H1 (cell line): ENCODE measurements around the gene PFDN6. TPM values are rescaled to one million over a fixed set of nuclear protein-coding genes. Genes with fewer than 3 reads are reported as not detected.

Experiments
- CTCF ChIA-PET: fragments of 300-600 bp; sonication (Branson Sonifier 250); formaldehyde crosslinking; loops from one replicate; lab custom pipeline; 2021; ENCODE audit not compliant: partially characterized antibody; lab: Charles Lee
- POLR2A ChIA-PET: fragments of 300-600 bp; sonication (Branson Sonifier 250); formaldehyde crosslinking; loops from one replicate; lab custom pipeline; 2021; ENCODE audit warnings: inconsistent platforms; ENCODE audit not compliant: partially characterized antibody; lab: Charles Lee
- DNase-seq, 2 experiments: peaks; one replicate each; pipeline versions ENCODE4 v3.0.0 to v3.0.0-alpha.2; 2010 to 2022; ENCODE audit warnings: low spot score in 2 of 2, low read depth in 1 of 2, mixed read lengths in 1 of 2
- FAIRE-seq: peaks from 2 replicates; lab custom pipeline; 2011; peaks lifted over from hg19 to GRCh38; lab: Jason Lieb, UNC
- H2AFZ ChIP-seq: 2 replicates; pipeline ENCODE4 v1.8.1; 2012; ENCODE audit warnings: low read length, inconsistent platforms
- H2AK5ac ChIP-seq: 2 replicates; pipeline ENCODE4 v1.6.1; 2013; ENCODE audit warnings: low read depth, low read length
- H2BK120ac ChIP-seq: replicated peaks from 2 replicates; pipeline ENCODE3; 2013; ENCODE audit warnings: low read depth, low read length, inconsistent platforms
- H2BK12ac ChIP-seq: 2 replicates; pipeline ENCODE4 v1.6.1; 2013; ENCODE audit warnings: low read depth, low read length
- H2BK15ac ChIP-seq: 2 replicates; pipeline ENCODE4 v1.6.1; 2013; ENCODE audit warnings: low read length
- H2BK20ac ChIP-seq: 2 replicates; pipeline ENCODE4 v1.6.1; 2013; ENCODE audit warnings: low read length
- H2BK5ac ChIP-seq: 2 replicates; pipeline ENCODE4 v1.6.1; 2013; ENCODE audit warnings: low read depth, low read length
- H3K14ac ChIP-seq: 2 replicates; pipeline ENCODE4 v1.6.1; 2013; ENCODE audit warnings: inconsistent platforms; ENCODE audit not compliant: insufficient read length
- H3K18ac ChIP-seq: 2 replicates; pipeline ENCODE4 v1.6.1; 2013; ENCODE audit warnings: low read length; ENCODE audit errors: extremely low read depth
- H3K23ac ChIP-seq: 2 replicates; pipeline ENCODE4 v1.6.1; 2013; ENCODE audit warnings: inconsistent platforms; ENCODE audit not compliant: insufficient read length
- H3K23me2 ChIP-seq: 2 replicates; pipeline ENCODE4 v1.6.1; 2013; ENCODE audit warnings: low read depth, low read length
- H3K27ac ChIP-seq: 2 replicates; pipeline ENCODE4 v1.6.1; 2011; ENCODE audit warnings: low read depth, low read length, inconsistent platforms
- H3K27me3 ChIP-seq, 4 experiments: replicated peaks in 1 of 4; 1 replicate in 1 of 4; 2 replicates in 3 of 4; pipeline versions ENCODE4 v1.6.1 to v1.8.1; 2011 to 2013; ENCODE audit warnings: low read length in 3 of 4, mild to moderate bottlenecking in 3 of 4, inconsistent platforms in 2 of 4, mixed read lengths in 2 of 4, moderate library complexity in 1 of 4; ENCODE audit not compliant: control insufficient read depth in 3 of 4, insufficient read depth in 3 of 4; ENCODE audit errors: extremely low read depth in 1 of 4
- H3K36me3 ChIP-seq, 4 experiments: 2 replicates each; pipeline versions ENCODE4 v1.6.1 to v1.8.1; 2011 to 2013; ENCODE audit warnings: mild to moderate bottlenecking in 4 of 4, low read length in 3 of 4, moderate library complexity in 2 of 4, control low read depth in 1 of 4, inconsistent platforms in 1 of 4; ENCODE audit not compliant: insufficient read depth in 4 of 4, control insufficient read depth in 2 of 4
- H3K4ac ChIP-seq: replicated peaks from 2 replicates; pipeline ENCODE3; 2013; ENCODE audit warnings: low read length, low read depth, mixed read lengths, inconsistent platforms; ENCODE audit not compliant: insufficient read length
- H3K4me1 ChIP-seq, 4 experiments: replicated peaks in 1 of 4; 1 replicate in 1 of 4; 2 replicates in 3 of 4; pipeline versions ENCODE4 v1.6.1 to v1.8.1; 2011 to 2013; ENCODE audit warnings: low read length in 3 of 4, inconsistent platforms in 2 of 4, mixed read lengths in 1 of 4; ENCODE audit not compliant: insufficient read depth in 4 of 4, control insufficient read depth in 3 of 4
- H3K4me2 ChIP-seq, 2 experiments: 2 replicates each; pipeline versions ENCODE4 v1.6.1 to v1.8.1; 2011 to 2013; ENCODE audit warnings: low read depth in 2 of 2, low read length in 2 of 2, control low read depth in 1 of 2, inconsistent platforms in 1 of 2, mild to moderate bottlenecking in 1 of 2; ENCODE audit not compliant: insufficient read depth in 1 of 2
- H3K4me3 ChIP-seq, 4 experiments: fragments of 200-600, 300-600 bp in 1 of 4; sonication (generic), shearing (Covaris generic), sonication (Bioruptor Twin) in 1 of 4; 2 replicates each; pipeline versions ENCODE4 v1.5.1 to v1.8.1; 2011 to 2016; ENCODE audit warnings: low read length in 4 of 4, low read depth in 3 of 4, control low read depth in 2 of 4, inconsistent platforms in 2 of 4, mild to moderate bottlenecking in 2 of 4, mixed read lengths in 1 of 4, moderate library complexity in 1 of 4; ENCODE audit not compliant: insufficient read depth in 2 of 4; ENCODE audit errors: extremely low read depth in 1 of 4
- H3K56ac ChIP-seq: replicated peaks from 2 replicates; pipeline ENCODE3; 2013; ENCODE audit warnings: low read depth, mild to moderate bottlenecking, mixed read lengths, low read length, inconsistent platforms; ENCODE audit not compliant: insufficient read length
- H3K79me1 ChIP-seq: 2 replicates; pipeline ENCODE4 v1.6.1; 2013; ENCODE audit warnings: low read depth, low read length, control low read depth
- H3K79me2 ChIP-seq, 2 experiments: 2 replicates each; pipeline versions ENCODE4 v1.6.1 to v1.8.1; 2012 to 2013; ENCODE audit warnings: low read length in 2 of 2, mild to moderate bottlenecking in 2 of 2, inconsistent platforms in 1 of 2; ENCODE audit not compliant: insufficient read depth in 2 of 2, control insufficient read depth in 1 of 2
- H3K9ac ChIP-seq, 4 experiments: replicated peaks in 1 of 4; 1 replicate in 1 of 4; 2 replicates in 3 of 4; pipeline versions ENCODE4 v1.6.1 to v1.8.1; 2011 to 2013; ENCODE audit warnings: low read depth in 3 of 4, low read length in 3 of 4, control low read depth in 2 of 4, mild to moderate bottlenecking in 2 of 4, moderate library complexity in 2 of 4, inconsistent platforms in 1 of 4; ENCODE audit errors: extremely low read depth in 1 of 4
- H3K9me3 ChIP-seq, 2 experiments: 2 replicates each; pipeline versions ENCODE4 v1.6.1 to v1.8.1; 2012 to 2013; ENCODE audit warnings: mild to moderate bottlenecking in 2 of 2, moderate library complexity in 2 of 2, control low read depth in 1 of 2, inconsistent platforms in 1 of 2, low read depth in 1 of 2, low read length in 1 of 2, mixed read lengths in 1 of 2; ENCODE audit not compliant: insufficient read depth in 2 of 2
- H4K20me1 ChIP-seq, 2 experiments: replicated peaks in 1 of 2; 2 replicates each; pipeline versions ENCODE3 to v1.8.1; 2011 to 2013; ENCODE audit warnings: inconsistent platforms in 2 of 2, low read length in 2 of 2, mild to moderate bottlenecking in 1 of 2; ENCODE audit not compliant: insufficient read depth in 2 of 2, control insufficient read depth in 1 of 2
- H4K5ac ChIP-seq: 2 replicates; pipeline ENCODE4 v1.6.1; 2013; ENCODE audit warnings: low read length, low read depth, mixed read lengths, inconsistent platforms; ENCODE audit not compliant: insufficient read length
- H4K8ac ChIP-seq: 2 replicates; pipeline ENCODE4 v1.8.0; 2013; ENCODE audit warnings: mild to moderate bottlenecking, moderate library complexity, low read length, inconsistent platforms; ENCODE audit not compliant: insufficient read depth; ENCODE audit errors: extremely low read depth
- H4K91ac ChIP-seq: replicated peaks from 2 replicates; pipeline ENCODE3; 2013; ENCODE audit warnings: low read length, mixed read lengths, inconsistent platforms; ENCODE audit not compliant: insufficient read length
- GTF2F1 ChIP-seq: IDR thresholded peaks from 2 replicates; pipeline ENCODE4 v1.6.1; 2012; ENCODE audit warnings: low read depth, low read length, improper control_type of control experiment, borderline replicate concordance
- HDAC6 ChIP-seq: IDR thresholded peaks from one replicate; pipeline ENCODE4 v1.7.1; 2012; ENCODE audit warnings: low read depth, mild to moderate bottlenecking, inconsistent platforms, low read length, moderate library complexity
- KDM4A ChIP-seq: IDR thresholded peaks from one replicate; pipeline ENCODE4 v1.7.1; 2012; ENCODE audit warnings: low read depth, mild to moderate bottlenecking, moderate library complexity, low read length, inconsistent platforms; ENCODE audit not compliant: severe bottlenecking
- POU5F1 ChIP-seq: IDR thresholded peaks from 2 replicates; pipeline ENCODE4 v1.6.1; 2011; ENCODE audit warnings: low read depth, mild to moderate bottlenecking, low read length, moderate library complexity
- RBBP5 ChIP-seq: IDR thresholded peaks from 2 replicates; pipeline ENCODE4 v1.7.1; 2012; ENCODE audit warnings: low read depth, mild to moderate bottlenecking, inconsistent platforms, low read length, moderate library complexity, borderline replicate concordance
- RXRA ChIP-seq: IDR thresholded peaks from 2 replicates; pipeline ENCODE4 v1.6.1; 2011; ENCODE audit warnings: low read depth, mild to moderate bottlenecking, low read length, moderate library complexity; ENCODE audit not compliant: insufficient read depth
- WGBS, 2 experiments: shearing (Covaris generic) in 1 of 2; methylation state at CpG; one replicate each; pipeline versions ENCODE4 v1.1.6 to v1.1.7; 2013 to 2015; ENCODE audit warnings: low lambda C conversion rate in 2 of 2, mixed read lengths in 2 of 2, inconsistent platforms in 1 of 2, low coverage in 1 of 2, missing lambda C conversion rate in 1 of 2; ENCODE audit not compliant: insufficient replicate concordance in 2 of 2, insufficient coverage in 1 of 2, insufficient read length in 1 of 2; ENCODE audit errors: extremely low coverage in 1 of 2, missing lambda C conversion rate in 1 of 2; 5-methylcytosine and 5-hydroxymethylcytosine counted together
- polyA plus RNA-seq, 7 experiments: library from polyadenylated mRNA; depleted of rRNA in 3 of 7; stranded (reverse) in 5 of 7; unstranded in 2 of 7; fragments of >200 nt in 5 of 7; fragments of 200-250 nt in 2 of 7; gene quantifications; 1 replicate in 5 of 7; 2 replicates in 1 of 7; 4 replicates in 1 of 7; pipeline versions ENCODE4 v1.2.1 to v1.2.3, GENCODE V29; 2011 to 2013; ENCODE audit warnings: missing spikeins in 2 of 7, mixed read lengths in 2 of 7
- total RNA-seq: library from RNA; stranded (reverse); fragmentation: NEBNext Ultra II Directional; extraction: Animal tissue kit (Norgen Biotek cat#: 25700); gene quantifications from 2 replicates; pipeline ENCODE4 v1.2.1, GENCODE V29; 2021
- TF ChIP-seq, protein P1 (sequence below), 3 experiments: IDR thresholded peaks; 1 replicate in 2 of 3; 2 replicates in 1 of 3; pipeline versions ENCODE4 v1.5.1 to v1.6.1; 2011; ENCODE audit warnings: low read length in 3 of 3, mild to moderate bottlenecking in 3 of 3, inconsistent platforms in 2 of 3, low read depth in 1 of 3, moderate library complexity in 1 of 3; ENCODE audit not compliant: insufficient read depth in 1 of 3; ENCODE audit errors: control extremely low read depth in 1 of 3

The PFDN6 gene
- total and polyA plus RNA-seq, 2 of the 8 experiments (the other 6 are each of a cell fraction or from before 2014, with no cell fraction given), result 32.0 to 95.7 TPM

DNA sequence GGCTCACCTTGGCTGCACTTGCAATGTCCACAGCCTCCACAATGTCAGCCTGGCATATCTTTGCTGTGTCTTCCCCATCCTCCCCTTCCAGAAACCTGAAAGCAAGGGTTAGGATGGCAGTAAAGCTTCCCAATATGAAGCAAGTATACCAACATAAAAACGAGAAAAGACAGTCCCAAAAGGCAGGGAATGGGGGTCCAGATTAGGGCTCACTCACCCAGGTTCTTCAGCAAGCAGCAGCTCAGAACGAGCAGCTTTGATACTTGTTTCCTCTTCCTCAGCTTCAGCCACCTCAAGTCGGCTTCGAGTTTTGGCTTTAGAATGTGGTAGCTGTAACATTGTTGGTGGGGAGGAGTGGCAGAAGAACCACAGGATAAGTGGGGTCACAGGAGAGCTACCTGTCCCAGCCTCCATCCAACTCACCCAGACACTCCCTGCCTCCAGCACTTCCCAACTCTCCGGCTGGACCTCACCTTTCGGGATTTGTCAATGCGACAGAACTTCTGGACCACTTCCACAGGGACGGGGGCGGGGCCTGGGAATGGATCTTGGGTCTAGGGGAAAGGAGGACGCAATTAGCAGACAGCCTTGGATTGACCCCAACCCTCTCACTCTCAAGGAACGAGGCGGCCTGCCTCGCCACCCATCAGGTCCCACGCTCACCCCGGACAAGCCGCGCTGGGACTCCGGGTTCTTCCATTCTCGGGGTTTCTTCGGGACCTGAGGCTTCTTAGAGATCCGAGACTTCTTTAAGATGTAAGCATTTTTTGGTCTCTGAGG, 1.1 kb upstream of the PFDN6 start:
- H2BK12ac ChIP-seq, result no peak overlapping the region
- peak overlapping the region in 3 of 4 experiments; percentile 39 to 56 (median 52); a peak in 5 of 7 replicates for H3K9ac ChIP-seq
- peak overlapping the region; percentile 21 for H3K56ac ChIP-seq
- H3K14ac ChIP-seq, result no peak overlapping the region
- no peak overlapping the region for H3K4ac ChIP-seq
- no peak overlapping the region for H3K18ac ChIP-seq
- peaks cover 8% of the 10 kb centered on the region; the same call in 1 of the 2 replicates for H3K23me2 ChIP-seq
- peaks cover 15 to 39% (median 29%) of the 10 kb centered on the region in 4 experiments for H3K36me3 ChIP-seq
- WGBS, 2 experiments, result 28% methylated on average over 21 of the region's 21 CpGs; no CpG with 5 or more reads in 1 of the 2 experiments
- peaks cover 0 to 11% (median 5%) of the 10 kb centered on the region in 4 experiments; a peak in 5 of 7 replicates for H3K4me1 ChIP-seq
- H2BK120ac ChIP-seq, result no peak overlapping the region
- no peaks in the 10 kb centered on the region for H3K27me3 ChIP-seq
- H4K91ac ChIP-seq, result no peak overlapping the region
- peaks cover 0 to 2% of the 10 kb centered on the region in 2 experiments for H4K20me1 ChIP-seq
- CTCF ChIA-PET, result interaction anchor here (0.5 to 7.2 kb wide), 6 partner anchors 9 to 363 kb away, joined by 3 to 81 read pairs (median 4); partner anchors contain the start of genes B3GALT4 and RGL2
- H2BK15ac ChIP-seq, result no peak overlapping the region
- H3K4me2 ChIP-seq, result peak overlapping the region; percentile 76 to 92
- H3K27ac ChIP-seq, result no peak overlapping the region
- peak overlapping the region; percentile 74 to 97 (median 84) for H3K4me3 ChIP-seq
- no peak overlapping the region for H4K5ac ChIP-seq
- no peaks in the 10 kb centered on the region; a peak in 1 of 4 replicates for H3K9me3 ChIP-seq
- H2BK20ac ChIP-seq, result no peak overlapping the region
- H3K23ac ChIP-seq, result no peak overlapping the region
- DNase-seq (no peak), FAIRE-seq (no peak)
- H2AK5ac ChIP-seq, result no peak overlapping the region
- peak overlapping the region; percentile 66 for H4K8ac ChIP-seq
- H2AFZ ChIP-seq, result no peak overlapping the region
- peaks cover 8% of the 10 kb centered on the region; the same call in 1 of the 2 replicates for H3K79me1 ChIP-seq
- no peak overlapping the region for H2BK5ac ChIP-seq
- peaks cover 4 to 31% of the 10 kb centered on the region in 2 experiments; a peak in 3 of 4 replicates for H3K79me2 ChIP-seq
- POLR2A ChIA-PET, result interaction anchor here (1.5 to 16.7 kb wide), 5 partner anchors 9 to 81 kb away, joined by 3 to 337 read pairs (median 70); partner anchors contain the start of genes B3GALT4, RGL2, RPS18 and TAPBP
- TF ChIP-seq RXRA (no peak), POU5F1 (no peak), HDAC6 (no peak), GTF2F1 (no peak), RBBP5 (no peak), KDM4A (no peak)
- TF ChIP-seq, protein P1, sequence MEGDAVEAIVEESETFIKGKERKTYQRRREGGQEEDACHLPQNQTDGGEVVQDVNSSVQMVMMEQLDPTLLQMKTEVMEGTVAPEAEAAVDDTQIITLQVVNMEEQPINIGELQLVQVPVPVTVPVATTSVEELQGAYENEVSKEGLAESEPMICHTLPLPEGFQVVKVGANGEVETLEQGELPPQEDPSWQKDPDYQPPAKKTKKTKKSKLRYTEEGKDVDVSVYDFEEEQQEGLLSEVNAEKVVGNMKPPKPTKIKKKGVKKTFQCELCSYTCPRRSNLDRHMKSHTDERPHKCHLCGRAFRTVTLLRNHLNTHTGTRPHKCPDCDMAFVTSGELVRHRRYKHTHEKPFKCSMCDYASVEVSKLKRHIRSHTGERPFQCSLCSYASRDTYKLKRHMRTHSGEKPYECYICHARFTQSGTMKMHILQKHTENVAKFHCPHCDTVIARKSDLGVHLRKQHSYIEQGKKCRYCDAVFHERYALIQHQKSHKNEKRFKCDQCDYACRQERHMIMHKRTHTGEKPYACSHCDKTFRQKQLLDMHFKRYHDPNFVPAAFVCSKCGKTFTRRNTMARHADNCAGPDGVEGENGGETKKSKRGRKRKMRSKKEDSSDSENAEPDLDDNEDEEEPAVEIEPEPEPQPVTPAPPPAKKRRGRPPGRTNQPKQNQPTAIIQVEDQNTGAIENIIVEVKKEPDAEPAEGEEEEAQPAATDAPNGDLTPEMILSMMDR (IDR thresholded peaks at IDR 0.05; ENCODE audit: control extremely low read depth in 1 of 3, insufficient read depth in 1 of 3, low read depth in 1 of 3, low read length in 3 of 3), result no peak
